Testis (tissue), 3 donors: ENCODE measurements around the gene FSTL1. TPM values are rescaled to one million over a fixed set of nuclear protein-coding genes. Genes with fewer than 3 reads are reported as not detected.
A peak's percentile ranks its signal among the peaks of the same experiment; 100 is the strongest.

Experiments used
- DNase-seq: peaks from one replicate; pipeline ENCODE4 v3.0.0-alpha.2; 2019
- H3K27ac ChIP-seq, 2 donors: fragments of 200-600 bp; sonication (generic); one replicate each; pipeline ENCODE4 v1.5.1; 2019
- H3K27me3 ChIP-seq: fragments of 200-600 bp; sonication (generic); one replicate; pipeline ENCODE4 v1.5.1; 2019
- H3K36me3 ChIP-seq: fragments of 200-600 bp; sonication (generic); one replicate; pipeline ENCODE4 v1.5.1; 2017; ENCODE audit warnings: low read depth; ENCODE audit errors: missing control alignments
- H3K4me1 ChIP-seq: fragments of 200-600 bp; sonication (generic); one replicate; pipeline ENCODE4 v1.5.1; 2019
- H3K4me3 ChIP-seq, 2 donors: fragments of 200-600 bp; sonication (generic); one replicate each; pipeline ENCODE4 v1.5.1; 2017 to 2019
- H3K9me3 ChIP-seq: fragments of 200-600 bp; sonication (generic); one replicate; pipeline ENCODE4 v1.5.1; 2017
- POLR2A ChIP-seq: fragments of 450-650 bp; IDR thresholded peaks from one replicate; pipeline ENCODE4 v1.6.1; 2017; ENCODE audit warnings: antibody characterized with exemption, mild to moderate bottlenecking, moderate library complexity
- WGBS, 2 donors: methylation state at CpG; one replicate each; pipeline ENCODE4 v1.1.5; 2018; 5-methylcytosine and 5-hydroxymethylcytosine counted together
- intact Hi-C: fragments of 100-400 bp; cut with DNase I; formaldehyde crosslinking; loops from one replicate; pipeline ENCODE4 v1.15.1; 2023; ENCODE audit warnings: low total_unique reads
- microRNA counts, 2 donors: library from miRNA; unstranded; fragments of <30 nt; microRNA quantifications; one replicate each; lab custom pipeline; 2016
- polyA plus RNA-seq: library from polyadenylated mRNA; stranded (reverse); fragments of 350-450 nt; fragmentation: Illumina TruSeq; extraction: RNeasy Lipid Tissue Mini Kit (QIAGEN cat#74804); gene quantifications from one replicate; pipeline ENCODE4 v1.2.3, GENCODE V29; 2014; ENCODE audit warnings: low read depth, low replicate concordance; ENCODE audit not compliant: insufficient read depth
- total RNA-seq, 2 donors: library from RNA; depleted of rRNA; stranded (reverse); fragments of >200 nt; gene quantifications; one replicate each; pipeline ENCODE4 v1.2.3, GENCODE V29; 2016
- TF ChIP-seq, protein P1 (sequence below), 3 experiments: fragments of 450-650 bp in 2 of 3; fragments of 200-600 bp in 1 of 3; sonication (generic) in 1 of 3; IDR thresholded peaks; one replicate each; pipeline ENCODE4 v1.5.1; 2016 to 2019; ENCODE audit warnings: antibody characterized with exemption in 3 of 3, mild to moderate bottlenecking in 2 of 3, moderate library complexity in 1 of 3

The FSTL1 gene
- total and polyA plus RNA-seq, 3 donors from 2014 or later = 35.0 to 122 (median 73.8) TPM

DNA sequence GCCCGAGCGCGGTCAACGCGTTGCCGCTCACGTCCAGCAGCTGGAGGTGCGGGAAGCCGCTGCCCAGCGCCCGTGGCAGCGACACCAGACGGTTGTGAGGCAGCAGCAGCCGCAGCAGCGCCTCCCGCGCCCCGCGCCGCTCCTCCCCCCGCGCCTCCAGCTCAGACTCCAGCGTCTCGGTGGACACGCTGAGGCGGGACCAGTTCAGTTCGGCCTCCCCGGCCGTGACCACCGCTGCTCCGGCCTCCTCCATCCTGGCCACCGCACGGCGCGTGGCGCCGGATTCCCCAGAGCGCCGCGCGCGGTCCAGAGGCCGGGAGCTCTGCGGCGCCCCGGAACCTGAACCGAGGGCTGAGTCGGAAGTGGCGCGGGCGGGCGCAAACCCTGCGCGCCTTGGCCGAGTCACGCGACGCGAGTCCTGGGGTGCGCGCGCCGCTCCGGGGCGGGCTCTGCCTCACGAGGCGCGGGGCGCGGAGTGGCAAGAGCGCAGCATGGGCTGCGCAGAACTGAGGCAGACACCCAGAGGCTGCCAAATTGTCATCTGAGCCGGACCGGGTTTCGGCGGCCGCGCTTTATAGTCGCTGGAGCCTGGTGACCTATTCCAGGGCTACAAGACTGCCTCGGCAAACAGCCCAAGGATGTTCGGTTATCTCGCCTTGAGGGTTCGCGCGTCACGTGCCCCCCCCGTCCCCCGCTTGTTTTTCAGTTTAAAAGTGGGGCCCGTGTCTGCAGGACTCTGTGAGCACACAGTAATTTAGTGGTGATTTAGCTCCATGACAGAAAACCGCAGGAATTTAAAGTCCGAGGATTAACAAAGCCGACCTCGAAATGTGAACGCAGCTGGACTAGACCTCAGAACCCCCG, 101.6 kb downstream of the FSTL1 start, which contains the start of gene LRRC58:
TSS of gene LRRC58 (minus strand) at position 364 of the 864 bp plus-strand sequence. CDS start at position 253, 111 bp downstream.
- DNase-seq = peak; percentile 92
- TF ChIP-seq POLR2A = no peak
- TF ChIP-seq, protein P1, sequence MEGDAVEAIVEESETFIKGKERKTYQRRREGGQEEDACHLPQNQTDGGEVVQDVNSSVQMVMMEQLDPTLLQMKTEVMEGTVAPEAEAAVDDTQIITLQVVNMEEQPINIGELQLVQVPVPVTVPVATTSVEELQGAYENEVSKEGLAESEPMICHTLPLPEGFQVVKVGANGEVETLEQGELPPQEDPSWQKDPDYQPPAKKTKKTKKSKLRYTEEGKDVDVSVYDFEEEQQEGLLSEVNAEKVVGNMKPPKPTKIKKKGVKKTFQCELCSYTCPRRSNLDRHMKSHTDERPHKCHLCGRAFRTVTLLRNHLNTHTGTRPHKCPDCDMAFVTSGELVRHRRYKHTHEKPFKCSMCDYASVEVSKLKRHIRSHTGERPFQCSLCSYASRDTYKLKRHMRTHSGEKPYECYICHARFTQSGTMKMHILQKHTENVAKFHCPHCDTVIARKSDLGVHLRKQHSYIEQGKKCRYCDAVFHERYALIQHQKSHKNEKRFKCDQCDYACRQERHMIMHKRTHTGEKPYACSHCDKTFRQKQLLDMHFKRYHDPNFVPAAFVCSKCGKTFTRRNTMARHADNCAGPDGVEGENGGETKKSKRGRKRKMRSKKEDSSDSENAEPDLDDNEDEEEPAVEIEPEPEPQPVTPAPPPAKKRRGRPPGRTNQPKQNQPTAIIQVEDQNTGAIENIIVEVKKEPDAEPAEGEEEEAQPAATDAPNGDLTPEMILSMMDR (IDR thresholded peaks at IDR 0.05) = peak in 1 of 3 experiments; percentile 21
- Histone ChIP-seq H3K9me3 (no peaks in the 10 kb centered on the region), H3K4me3 (peak within 1 kb of the TSS; percentile 86 to 90), H3K4me1 (peaks cover 6% of the 10 kb centered on the region), H3K27me3 (no peaks in the 10 kb centered on the region), H3K36me3 (no peaks in the 10 kb centered on the region), H3K27ac (peak within 1 kb of the TSS; percentile 94 to 96)
- intact Hi-C loops = no loop called here
- WGBS, 2 donors = 0% methylated on average over 26 to 56 of the region's 95 CpGs

DNA sequence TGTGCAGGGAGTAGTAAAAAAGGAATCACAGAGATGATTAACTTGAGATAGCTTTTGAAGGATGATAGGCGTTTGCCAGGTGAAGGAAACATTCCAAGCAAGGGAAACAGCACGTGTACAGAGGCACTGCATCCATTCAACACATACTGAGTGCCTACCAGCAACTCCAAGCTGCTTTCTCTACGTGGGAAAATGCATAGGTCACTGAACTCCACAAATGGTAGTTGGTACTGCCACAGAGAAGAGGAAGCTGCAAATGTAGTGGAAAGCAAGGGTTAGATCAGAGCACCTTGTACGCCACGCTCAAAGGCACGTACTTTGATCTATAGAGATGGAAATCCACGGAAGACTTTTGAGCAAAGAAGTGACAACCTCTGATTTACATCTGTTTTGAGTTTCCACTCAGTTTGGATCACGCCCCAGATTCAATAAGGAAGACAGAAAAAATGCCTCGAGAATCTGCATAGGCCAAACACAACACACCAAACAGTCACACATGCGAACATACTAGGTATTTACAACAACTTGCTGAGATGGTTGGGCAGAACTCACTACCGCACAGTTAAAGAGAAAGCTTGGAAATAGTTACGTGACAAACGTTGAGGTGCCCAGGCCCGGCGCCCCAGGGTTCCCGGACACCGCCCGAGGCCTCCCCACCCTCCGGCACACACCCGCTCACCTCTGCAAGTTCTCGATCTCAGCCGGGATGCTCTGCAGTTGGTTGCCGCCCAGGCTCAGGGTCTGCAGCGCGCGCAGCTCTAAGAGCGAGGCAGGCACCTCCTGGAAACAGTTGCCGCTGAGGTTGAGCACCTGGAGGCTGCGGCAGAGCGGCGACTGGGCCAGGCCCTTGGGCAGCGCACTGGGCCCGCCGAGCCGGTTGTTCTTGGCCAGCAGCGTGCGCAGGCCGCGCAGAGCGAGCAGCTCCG, 102.5 kb downstream of the FSTL1 start:
- peak overlapping the region; percentile 94 to 96 for H3K27ac ChIP-seq
- DNase-seq = no peak
- H3K4me1 ChIP-seq = peaks cover 6% of the 10 kb centered on the region
- no peaks in the 10 kb centered on the region for H3K9me3 ChIP-seq
- H3K27me3 ChIP-seq = no peaks in the 10 kb centered on the region
- peak overlapping the region; percentile 86 to 90 for H3K4me3 ChIP-seq
- intact Hi-C loops = no loop called here
- 1 to 4% methylated on average over 19 to 41 of the region's 41 CpGs for WGBS, 2 donors
- H3K36me3 ChIP-seq = no peaks in the 10 kb centered on the region
- TF ChIP-seq POLR2A = no peak
- TF ChIP-seq, protein P1 (IDR thresholded peaks at IDR 0.05) = no peak

DNA sequence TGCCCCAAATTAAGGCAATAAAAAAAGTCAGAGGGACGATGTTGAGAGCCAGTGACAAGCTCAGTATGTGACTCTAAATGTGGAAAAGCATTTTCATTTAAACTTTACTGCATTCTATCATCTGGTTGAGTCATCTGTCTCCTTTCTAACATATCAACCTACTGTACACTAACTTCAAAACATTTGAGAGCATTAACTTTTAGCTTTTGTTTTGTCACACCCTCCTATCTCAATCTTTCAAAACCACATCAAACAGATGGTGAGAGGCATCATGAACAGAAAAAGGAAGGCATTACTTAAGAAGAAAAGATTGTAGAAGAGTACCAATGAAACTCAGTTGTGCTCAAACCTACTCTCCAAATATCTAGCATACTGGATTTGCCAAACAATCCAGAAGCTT, 106.4 kb downstream of the FSTL1 start:
- WGBS, 2 donors = 80% methylated on average over 1 of the region's 1 CpG
- intact Hi-C loops = no loop called here
- DNase-seq = no peak
- Histone ChIP-seq H3K27me3 (no peaks in the 10 kb centered on the region), H3K27ac (no peak overlapping the region), H3K36me3 (no peaks in the 10 kb centered on the region), H3K4me3 (no peak overlapping the region), H3K4me1 (peaks cover 6% of the 10 kb centered on the region), H3K9me3 (no peaks in the 10 kb centered on the region)
- TF ChIP-seq, protein P1 (IDR thresholded peaks at IDR 0.05) = no peak
- TF ChIP-seq POLR2A = no peak

MicroRNA genes within 50 kb of the gene (microRNA counts, 767-probe panel; counts per million panel counts)
- microRNA hsa-miR-198 (lab: Ali Mortazavi, UCI) = 0 to 152 counts per million in 2 donors

Other genes starting within 250 kb of the FSTL1 start
- gene GPR156, start 165.8 kb downstream of the FSTL1 start, total RNA-seq = 10 to 100 TPM in 1 of 2 donors, 1 to 10 TPM in 1; 5.5 to 12.7 TPM
- 7.3 TPM for gene GPR156, start 165.8 kb downstream of the FSTL1 start, polyA plus RNA-seq
- gene LRRC58, start 101.6 kb downstream of the FSTL1 start, total RNA-seq = 10 to 100 TPM; 18.6 to 21.2 TPM
- 8.5 TPM for gene LRRC58, start 101.6 kb downstream of the FSTL1 start, polyA plus RNA-seq
- 100 to 1,000 TPM; 113 to 117 TPM for gene NDUFB4, start 145.3 kb upstream of the FSTL1 start, total RNA-seq
- gene NDUFB4, start 145.3 kb upstream of the FSTL1 start, polyA plus RNA-seq = 279 TPM
- gene HGD, start 231.2 kb upstream of the FSTL1 start, total RNA-seq = 1 to 10 TPM; 1.2 to 1.4 TPM
- gene HGD, start 231.2 kb upstream of the FSTL1 start, polyA plus RNA-seq = 1.6 TPM